GM21576 (cell line): ENCODE data around the gene SLC48A1.

Experiments
- ATAC-seq: cut with Tn5 transposase; IDR thresholded peaks from one replicate; pipeline ENCODE4 v1.9.1; 2021; ENCODE audit warnings: mild to moderate bottlenecking, moderate library complexity; ENCODE audit not compliant: unreplicated experiment

SLC48A1 gene

GRCh38 chr12:47789712-47790489 lies 16.9 kb downstream of the SLC48A1 start:
- ATAC-seq: no peak

- ATAC-seq: no peak
These were observed 17.8 kb downstream of the SLC48A1 start for GRCh38 chr12:47790676-47791350.

- no peak for ATAC-seq
These were observed 18.3 kb downstream of the SLC48A1 start for GRCh38 chr12:47791351-47791746.

- no peak for ATAC-seq
These were observed 18.8 kb downstream of the SLC48A1 start for GRCh38 chr12:47791874-47792273.

- ATAC-seq: no peak
These were observed 20.1 kb downstream of the SLC48A1 start for GRCh38 chr12:47793015-47793681.

GRCh38 chr12:47794679-47795078 lies 21.6 kb downstream of the SLC48A1 start:
- ATAC-seq: no peak

- no peak for ATAC-seq
These were observed 22.2 kb downstream of the SLC48A1 start for GRCh38 chr12:47795121-47795813.

GRCh38 chr12:47795814-47796411 lies 22.9 kb downstream of the SLC48A1 start:
- no peak for ATAC-seq

- ATAC-seq: no peak
These were observed 24.4 kb downstream of the SLC48A1 start for GRCh38 chr12:47797441-47797840.

GRCh38 chr12:47798382-47798948 lies 25.4 kb downstream of the SLC48A1 start:
- no peak for ATAC-seq

- no peak for ATAC-seq
These were observed 26.4 kb downstream of the SLC48A1 start for GRCh38 chr12:47799357-47799955.

- ATAC-seq: no peak
These were observed 27.5 kb downstream of the SLC48A1 start for GRCh38 chr12:47800582-47800981.

- no peak for ATAC-seq
These were observed 28.3 kb downstream of the SLC48A1 start for GRCh38 chr12:47801170-47801903.

GRCh38 chr12:47801904-47802246 lies 28.8 kb downstream of the SLC48A1 start:
- no peak for ATAC-seq

- ATAC-seq: no peak
These were observed 29.3 kb downstream of the SLC48A1 start for GRCh38 chr12:47802312-47802711.

- no peak for ATAC-seq
These were observed 30.3 kb downstream of the SLC48A1 start for GRCh38 chr12:47803191-47803875.

GRCh38 chr12:47804171-47804570 lies 31.1 kb downstream of the SLC48A1 start:
- no peak for ATAC-seq

GRCh38 chr12:47805417-47805816 lies 32.4 kb downstream of the SLC48A1 start:
- ATAC-seq: no peak

GRCh38 chr12:47807338-47807737 lies 34.3 kb downstream of the SLC48A1 start:
- ATAC-seq: no peak
